HG03558 (cell line): ENCODE data around the gene CRTC1.

Source experiments
- ATAC-seq: cut with Tn5 transposase; IDR thresholded peaks from one replicate; pipeline ENCODE4 v1.9.1; 2021; ENCODE audit warnings: moderate number of reproducible peaks; ENCODE audit not compliant: unreplicated experiment; ENCODE audit errors: extremely low read depth

CRTC1 gene

GRCh38 chr19:18763674-18764590 lies 80.5 kb downstream of the CRTC1 start:
- no peak for ATAC-seq

- no peak for ATAC-seq
Measured at GRCh38 chr19:18764591-18765051, 81.1 kb downstream of the CRTC1 start.

- no peak for ATAC-seq
Measured at GRCh38 chr19:18765224-18765623, 81.7 kb downstream of the CRTC1 start.

GRCh38 chr19:18768046-18768771 lies 84.7 kb downstream of the CRTC1 start:
- ATAC-seq: no peak

- ATAC-seq: no peak
Measured at GRCh38 chr19:18768997-18769891, 85.8 kb downstream of the CRTC1 start.

- ATAC-seq: no peak
Measured at GRCh38 chr19:18769989-18770528, 86.6 kb downstream of the CRTC1 start.

- ATAC-seq: no peak
Measured at GRCh38 chr19:18770663-18771327, 87.3 kb downstream of the CRTC1 start.

- ATAC-seq: no peak
Measured at GRCh38 chr19:18771328-18772242, 88.1 kb downstream of the CRTC1 start.

DNA sequence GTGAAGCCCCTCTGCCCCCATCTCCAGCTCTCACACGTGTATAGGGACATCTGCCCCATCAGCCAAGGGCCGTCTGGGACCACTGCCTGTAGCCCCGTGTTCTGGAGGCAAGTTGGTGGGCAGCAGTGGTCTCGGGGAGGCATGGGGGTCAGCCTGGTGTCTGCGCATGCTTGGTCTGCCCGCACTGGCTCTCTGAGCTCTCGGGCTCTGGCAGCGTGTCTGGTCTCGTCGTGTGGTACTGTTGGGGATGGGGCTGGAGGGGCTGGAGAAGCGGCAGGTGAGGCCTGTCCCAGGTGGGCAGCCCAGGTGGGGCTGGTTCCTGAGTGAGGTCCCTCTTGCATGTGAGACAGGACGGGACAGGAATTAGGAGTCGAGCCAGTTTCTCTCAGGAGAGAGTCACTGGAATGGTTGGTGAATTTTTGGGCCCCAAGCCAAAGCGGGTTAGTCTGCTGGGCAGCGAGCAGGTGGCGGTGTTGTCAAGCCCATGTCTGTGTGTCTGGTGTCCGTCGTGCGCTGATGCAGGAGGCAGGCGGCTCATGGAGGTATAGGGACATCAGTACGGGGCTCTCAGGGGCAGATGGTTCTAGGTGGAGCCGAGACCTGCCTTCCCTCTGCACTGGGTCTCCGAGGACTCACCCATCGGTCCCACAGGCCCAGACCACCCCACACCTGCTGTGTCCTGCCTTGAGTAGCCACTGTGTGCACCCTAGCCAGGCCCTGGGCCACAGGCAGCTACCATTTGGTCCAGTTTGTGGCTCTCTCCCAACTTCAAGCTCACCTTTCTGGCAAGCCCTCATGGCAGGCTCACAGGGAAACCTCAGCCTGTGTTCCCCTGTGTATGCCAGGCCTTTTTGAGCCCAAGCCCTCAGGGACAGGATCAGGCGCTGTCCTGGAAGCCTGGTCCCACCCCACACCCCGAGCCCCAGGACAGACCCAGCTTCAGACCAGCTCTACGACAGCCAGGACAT lies 89.4 kb downstream of the CRTC1 start:
- no peak for ATAC-seq

GRCh38 chr19:18773682-18774081 lies 90.2 kb downstream of the CRTC1 start:
- ATAC-seq: no peak

GRCh38 chr19:18774107-18774506 lies 90.6 kb downstream of the CRTC1 start:
- ATAC-seq: no peak

DNA sequence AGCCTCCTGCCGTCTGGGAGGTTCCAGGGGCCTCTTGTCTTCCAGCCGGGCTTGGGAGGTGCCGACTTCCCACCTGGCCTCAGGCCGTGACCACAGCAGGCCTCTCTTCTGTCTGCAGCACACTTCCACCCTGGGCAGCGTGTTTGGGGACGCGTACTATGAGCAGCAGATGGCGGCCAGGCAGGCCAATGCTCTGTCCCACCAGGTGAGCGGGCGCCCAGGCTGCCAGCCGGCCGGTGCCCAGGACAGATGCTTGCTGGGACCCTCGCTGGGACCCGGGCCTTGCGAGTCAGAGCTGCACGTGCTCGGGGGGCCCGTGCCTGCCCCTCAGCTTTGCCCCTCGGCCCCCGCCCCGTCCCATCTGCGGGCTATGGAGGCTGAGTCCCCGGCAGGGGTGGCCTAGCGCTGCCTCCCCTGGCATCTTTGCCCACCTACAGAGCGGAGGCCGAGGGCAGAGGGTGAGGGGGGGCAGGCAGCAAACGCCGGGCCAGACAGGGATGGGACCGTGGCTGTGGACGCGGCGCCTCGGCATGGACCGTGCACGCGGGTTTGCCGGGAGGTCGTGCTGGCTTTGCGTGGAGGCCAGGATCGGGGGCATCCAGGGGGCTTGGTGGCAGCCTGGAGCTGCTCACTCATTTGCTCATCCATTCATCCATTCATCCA lies 91.4 kb downstream of the CRTC1 start:
- no peak for ATAC-seq

DNA sequence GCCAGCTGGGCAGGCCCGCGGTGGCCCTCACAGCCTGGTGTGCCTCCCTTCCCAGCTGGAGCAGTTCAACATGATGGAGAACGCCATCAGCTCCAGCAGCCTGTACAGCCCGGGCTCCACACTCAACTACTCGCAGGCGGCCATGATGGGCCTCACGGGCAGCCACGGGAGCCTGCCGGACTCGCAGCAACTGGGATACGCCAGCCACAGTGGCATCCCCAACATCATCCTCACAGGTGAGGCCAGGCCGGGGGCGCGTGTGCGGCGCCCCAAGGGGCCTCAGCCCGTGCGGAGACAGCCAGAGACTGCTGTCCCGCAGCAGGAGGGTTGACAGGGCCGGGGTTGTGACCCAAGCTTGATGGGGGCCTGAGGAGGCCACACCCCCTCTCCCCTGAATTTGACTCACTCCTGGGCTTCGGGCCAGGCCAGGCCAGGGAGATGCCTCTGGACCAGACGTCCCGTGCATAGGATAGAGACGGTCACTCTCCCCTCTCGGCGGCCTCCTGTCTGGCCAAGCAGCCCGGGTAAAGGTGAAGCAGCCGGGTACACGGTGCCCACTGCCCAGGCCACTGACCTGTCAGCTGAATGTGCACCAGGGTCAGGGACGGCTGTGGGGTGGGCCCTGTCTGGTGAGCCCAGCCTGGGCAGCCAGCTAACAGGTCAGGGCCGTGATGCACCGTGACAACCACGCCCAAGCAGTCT lies 92.3 kb downstream of the CRTC1 start:
- ATAC-seq: no peak

- ATAC-seq: no peak
Measured at GRCh38 chr19:18776288-18776594, 92.8 kb downstream of the CRTC1 start.

DNA sequence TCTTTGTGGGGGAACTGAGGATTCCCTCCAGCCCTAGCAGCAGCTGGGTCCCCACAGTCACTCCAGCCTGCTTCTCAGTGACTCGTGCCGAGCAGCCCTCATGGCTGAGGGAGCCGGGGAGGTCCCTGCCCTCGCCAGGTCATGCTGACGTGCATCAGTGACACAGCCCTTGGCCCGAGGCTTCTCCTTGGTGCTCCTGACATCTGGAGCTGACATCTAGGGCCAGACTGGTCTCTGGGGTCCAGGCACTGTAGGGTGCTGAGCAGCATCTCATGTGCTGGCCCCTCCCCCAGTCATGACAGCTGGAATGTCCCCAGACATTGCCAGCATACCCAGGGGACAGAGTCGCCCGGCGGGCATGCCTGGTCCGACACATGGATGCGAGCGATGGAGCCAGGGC lies 93.3 kb downstream of the CRTC1 start:
- no peak for ATAC-seq

DNA sequence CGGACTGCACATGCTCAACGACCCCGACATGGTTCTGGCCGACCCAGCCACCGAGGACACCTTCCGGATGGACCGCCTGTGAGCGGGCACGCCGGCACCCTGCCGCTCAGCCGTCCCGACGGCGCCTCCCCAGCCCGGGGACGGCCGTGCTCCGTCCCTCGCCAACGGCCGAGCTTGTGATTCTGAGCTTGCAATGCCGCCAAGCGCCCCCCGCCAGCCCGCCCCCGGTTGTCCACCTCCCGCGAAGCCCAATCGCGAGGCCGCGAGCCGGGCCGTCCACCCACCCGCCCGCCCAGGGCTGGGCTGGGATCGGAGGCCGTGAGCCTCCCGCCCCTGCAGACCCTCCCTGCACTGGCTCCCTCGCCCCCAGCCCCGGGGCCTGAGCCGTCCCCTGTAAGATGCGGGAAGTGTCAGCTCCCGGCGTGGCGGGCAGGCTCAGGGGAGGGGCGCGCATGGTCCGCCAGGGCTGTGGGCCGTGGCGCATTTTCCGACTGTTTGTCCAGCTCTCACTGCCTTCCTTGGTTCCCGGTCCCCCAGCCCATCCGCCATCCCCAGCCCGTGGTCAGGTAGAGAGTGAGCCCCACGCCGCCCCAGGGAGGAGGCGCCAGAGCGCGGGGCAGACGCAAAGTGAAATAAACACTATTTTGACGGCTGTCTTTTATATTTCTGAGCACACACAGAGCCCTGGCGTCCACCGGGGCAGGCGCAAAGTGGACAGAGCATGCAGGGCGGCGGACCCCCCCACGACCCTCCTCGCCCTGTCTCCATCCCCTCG lies 94.0 kb downstream of the CRTC1 start:
- no peak for ATAC-seq
